HG03045 (cell line): ENCODE measurements around the gene CD3G.

ENCODE experiments used
- ATAC-seq: cut with Tn5 transposase; IDR thresholded peaks from one replicate; pipeline ENCODE4 v1.9.1; 2021; ENCODE audit warnings: mild to moderate bottlenecking, moderate library complexity; ENCODE audit not compliant: unreplicated experiment

Gene CD3G

GRCh38 chr11:118322721-118323120 lies 21.4 kb upstream of the CD3G start:
- ATAC-seq: no peak

DNA sequence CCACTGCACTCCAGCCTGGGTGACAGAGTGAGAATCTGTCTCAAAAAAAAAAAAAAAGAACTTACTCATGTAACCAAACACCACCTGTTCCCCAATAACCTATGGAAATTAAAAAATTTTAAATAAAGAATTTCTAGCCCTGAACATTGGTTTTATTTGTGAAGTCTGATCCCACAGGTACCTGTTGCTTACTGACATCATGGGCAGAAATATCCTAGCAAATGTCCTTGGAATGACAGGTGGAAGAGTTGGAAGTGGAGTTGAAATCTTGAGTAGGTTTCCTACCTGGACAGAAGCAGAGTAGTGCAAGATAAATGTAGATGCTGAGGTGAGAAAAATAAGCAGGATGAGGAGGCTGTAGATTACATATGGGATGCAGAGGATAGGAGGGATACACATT lies 18.9 kb upstream of the CD3G start:
- no peak for ATAC-seq

GRCh38 chr11:118328745-118329144 lies 15.4 kb upstream of the CD3G start:
- no peak for ATAC-seq

GRCh38 chr11:118334745-118335144 lies 9.4 kb upstream of the CD3G start:
- ATAC-seq: no peak

GRCh38 chr11:118338637-118339061 lies 5.5 kb upstream of the CD3G start:
- no peak for ATAC-seq

- ATAC-seq: no peak
These were observed 4.7 kb upstream of the CD3G start for GRCh38 chr11:118339281-118339961.

DNA sequence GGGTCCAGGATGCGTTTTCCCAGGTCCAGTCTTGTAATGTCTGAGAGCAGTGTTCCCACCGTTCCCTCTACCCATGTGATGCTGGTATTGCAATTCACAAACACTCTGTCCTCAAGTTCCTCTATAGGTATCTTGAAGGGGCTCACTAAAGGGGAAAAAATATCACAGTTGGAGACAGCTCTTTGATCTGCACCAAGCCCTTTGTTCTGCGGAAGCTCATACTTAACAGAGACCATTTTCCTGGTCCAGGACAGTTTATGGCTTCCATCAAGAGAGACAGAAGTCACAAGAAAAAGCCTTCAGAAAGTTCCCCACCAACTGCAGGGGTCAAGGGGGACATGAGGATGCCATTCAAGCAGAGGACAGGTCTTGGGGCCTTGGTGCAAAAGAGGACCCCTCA lies 3.7 kb upstream of the CD3G start:
- no peak for ATAC-seq

GRCh38 chr11:118341261-118341660 lies 2.9 kb upstream of the CD3G start:
- no peak for ATAC-seq

GRCh38 chr11:118341815-118342489 lies 2.2 kb upstream of the CD3G start:
- ATAC-seq: no peak

GRCh38 chr11:118342503-118343161 lies 1.5 kb upstream of the CD3G start, which contains the start of gene CD3D:
TSS of gene CD3D (minus strand) at chr11:118342705. CDS start at chr11:118342607, 98 bp downstream.
- no peak for ATAC-seq

DNA sequence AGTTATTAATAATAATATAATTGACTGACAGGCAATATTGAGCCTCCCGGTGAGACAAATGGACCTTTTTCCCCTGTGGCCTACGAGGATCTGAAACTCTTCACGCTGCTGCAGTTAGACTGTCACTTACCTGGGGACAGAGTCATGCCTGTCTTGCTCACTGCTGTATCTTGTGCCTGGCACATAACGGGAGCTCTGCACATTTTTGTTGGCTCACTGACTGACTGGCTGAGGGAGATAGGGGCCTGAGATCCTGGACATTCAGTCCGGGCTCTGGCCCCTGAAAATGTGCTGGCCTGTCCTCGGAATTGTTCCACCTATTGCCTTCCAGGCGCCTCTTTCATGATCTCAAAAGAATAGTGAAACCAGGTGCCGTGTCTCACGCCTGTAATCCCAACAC lies 896 bp upstream of the CD3G start:
- ATAC-seq: no peak

- ATAC-seq: no peak
These were observed 5.3 kb downstream of the CD3G start for GRCh38 chr11:118349475-118349874.

GRCh38 chr11:118353084-118353710 lies 9.1 kb downstream of the CD3G start:
- ATAC-seq: no peak

DNA sequence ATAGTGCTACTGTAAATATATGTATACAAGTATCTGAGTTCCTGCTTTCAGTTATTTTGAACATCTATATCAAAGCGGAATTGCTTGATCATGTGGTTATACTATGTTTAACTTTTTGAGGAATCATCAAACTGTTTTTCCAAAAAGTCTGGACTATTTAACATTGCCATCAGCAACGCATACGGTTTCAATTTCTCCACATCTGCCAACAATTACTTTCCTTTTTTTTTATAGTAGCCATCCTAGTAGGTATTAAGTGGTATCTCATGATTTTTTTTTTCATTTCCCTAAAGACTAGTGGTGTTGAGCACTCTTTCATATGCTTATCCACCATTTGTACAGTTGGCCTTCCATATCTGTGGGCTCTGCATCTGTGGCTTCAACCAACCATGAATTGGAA lies 13.9 kb downstream of the CD3G start:
- no peak for ATAC-seq

- peak; percentile 91 for ATAC-seq
These were observed 15.3 kb downstream of the CD3G start, which contains the start of gene UBE4A for GRCh38 chr11:118359295-118359958. TSS of gene UBE4A (plus strand) at chr11:118359600. CDS start at chr11:118365081, 5,481 bp downstream.

DNA sequence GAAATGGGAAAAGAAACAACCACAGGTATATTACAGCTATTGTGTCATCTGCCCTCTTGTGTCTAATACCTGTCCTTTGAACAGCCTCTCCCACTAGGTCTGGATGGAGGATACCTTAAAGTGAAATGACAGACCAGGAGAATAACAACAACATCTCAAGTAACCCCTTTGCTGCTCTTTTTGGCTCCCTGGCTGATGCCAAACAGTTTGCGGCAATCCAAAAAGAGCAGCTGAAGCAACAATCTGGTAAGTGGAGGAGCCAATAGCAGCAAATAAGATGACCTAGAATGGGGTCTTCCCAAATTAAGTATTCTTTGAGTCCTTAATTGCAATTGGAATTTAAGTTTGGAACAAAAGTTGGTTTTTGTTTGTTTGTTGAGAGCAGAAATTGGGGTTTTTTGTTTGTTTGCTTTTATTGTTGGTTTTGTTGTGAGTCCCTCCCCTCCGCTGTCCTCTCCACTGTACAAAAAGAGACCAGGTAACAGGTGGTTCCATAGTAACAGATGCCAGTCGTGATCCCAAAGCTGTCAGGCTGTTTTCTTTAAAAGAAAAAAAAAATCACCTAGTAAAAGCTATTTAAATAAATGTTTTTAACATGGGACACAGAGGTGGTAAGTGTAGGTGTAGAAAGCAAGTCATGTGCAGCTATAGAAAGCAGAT lies 20.9 kb downstream of the CD3G start:
- no peak for ATAC-seq

DNA sequence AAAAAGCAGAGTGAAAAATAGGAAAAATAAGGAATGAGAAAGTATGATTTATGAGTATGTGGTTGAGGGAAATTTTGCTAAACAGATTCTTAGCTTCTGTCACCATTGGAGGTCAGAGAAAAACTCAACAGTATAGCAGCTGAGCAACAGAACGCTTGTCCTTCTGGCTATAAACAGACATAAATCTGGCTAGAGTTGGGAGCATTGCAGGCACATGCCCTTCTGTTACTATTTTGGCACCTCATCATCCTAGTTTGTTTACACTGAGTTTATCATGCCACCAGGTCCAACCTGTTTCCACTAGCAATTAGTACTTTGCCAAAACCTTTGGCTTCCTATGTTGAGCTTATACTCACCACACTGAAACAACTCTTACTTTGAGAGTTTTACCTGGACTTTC lies 22.1 kb downstream of the CD3G start:
- ATAC-seq: no peak

DNA sequence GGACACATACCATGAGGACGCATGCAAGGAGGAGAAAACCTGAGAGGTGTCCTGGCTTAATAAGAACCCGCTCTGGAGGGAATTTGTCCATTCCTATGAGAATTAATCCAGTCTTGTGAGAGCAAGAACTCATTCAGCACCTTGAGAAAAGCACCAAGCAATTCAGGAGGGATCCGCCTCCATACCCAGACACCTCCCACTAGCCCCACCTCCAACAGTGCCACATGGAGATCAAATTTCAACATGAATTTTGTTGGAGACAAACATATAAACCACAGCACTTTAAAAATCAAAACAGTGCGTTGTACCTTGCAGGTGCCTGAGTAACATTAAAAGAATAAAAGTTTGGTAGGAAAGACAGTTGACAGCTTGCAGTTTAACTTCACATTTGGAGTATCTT lies 26.6 kb downstream of the CD3G start:
- no peak for ATAC-seq

- ATAC-seq: no peak
These were observed 29.1 kb downstream of the CD3G start for GRCh38 chr11:118373263-118373662.

- no peak for ATAC-seq
These were observed 29.7 kb downstream of the CD3G start for GRCh38 chr11:118373871-118374270.
